HepG2 (cell line): ENCODE results near the gene HPCAL4.

ENCODE experiments used
- ATF3 ChIP-seq: sonication (generic); formaldehyde crosslinking; IDR thresholded peaks from 2 replicates; pipeline ENCODE4 v1.4.0; 2020; ENCODE audit warnings: missing genetic modification reagents
- FOXK1 ChIP-seq: sonication (generic); formaldehyde crosslinking; IDR thresholded peaks from 2 replicates; pipeline ENCODE4 v1.4.0; 2020; ENCODE audit warnings: low read depth, missing genetic modification reagents, borderline replicate concordance
- JUNB ChIP-seq: sonication (generic); formaldehyde crosslinking; IDR thresholded peaks from 2 replicates; pipeline ENCODE4 v1.8.0; 2022; ENCODE audit warnings: missing genetic modification reagents, mild to moderate bottlenecking, borderline replicate concordance
- TCF7 ChIP-seq: sonication (generic); IDR thresholded peaks from 2 replicates; pipeline ENCODE4 v1.6.1; 2016; ENCODE audit warnings: antibody characterized with exemption, low read depth
- ZFP41 ChIP-seq: sonication (generic); formaldehyde crosslinking; IDR thresholded peaks from 2 replicates; pipeline ENCODE4 v1.4.0; 2020; ENCODE audit warnings: mild to moderate bottlenecking, missing genetic modification reagents, borderline replicate concordance

GRCh38 chr1:39696448-39696847 lies 5.2 kb upstream of the HPCAL4 start:
- no peak for TF ChIP-seq ZFP41
- no peak for TF ChIP-seq FOXK1
- TF ChIP-seq ATF3 = no peak
- no peak for TF ChIP-seq JUNB (CRISPR knock-in tag)
- TF ChIP-seq TCF7 = no peak
